ENCODE results near the gene CACFD1. TPM values are rescaled to one million over a fixed set of nuclear protein-coding genes. Genes with fewer than 3 reads are reported as not detected.

CACFD1 gene
- 1 to 10 TPM in 1 of 3 donors, under 1 TPM in 2; 0.73 to 1.1 (median 0.86) TPM for total RNA-seq

- Mint-ChIP-seq H3K9me3 (no peaks in the 10 kb centered on the region), H3K27me3 (ENCODE audit: low read depth) (peaks cover 2% of the 10 kb centered on the region), H3K4me3 (peak within 1 kb of the TSS; percentile 85), H3K4me1 (ENCODE audit: low read depth) (peaks cover 5% of the 10 kb centered on the region), H3K36me3 (ENCODE audit: insufficient read depth) (no peaks in the 10 kb centered on the region)
- peak; percentile 89 for DNase-seq
- peak; percentile 88 for ATAC-seq
Measured at GRCh38 chr9:133459476-133460404, at the start of gene CACFD1. Gene CACFD1, plus strand, starts transcription at chr9:133459978. Its CDS starts 89 bp downstream, at chr9:133460067.

GRCh38 chr9:133415170-133415569 lies 44.6 kb upstream of the CACFD1 start:
- H3K4me1 Mint-ChIP-seq (ENCODE audit: low read depth) = peaks cover 45% of the 10 kb centered on the region
- ATAC-seq = no peak
- H3K9me3 Mint-ChIP-seq = no peaks in the 10 kb centered on the region
- no peak for DNase-seq
- peaks cover 33% of the 10 kb centered on the region for H3K36me3 Mint-ChIP-seq (ENCODE audit: insufficient read depth)
- H3K27me3 Mint-ChIP-seq (ENCODE audit: low read depth) = no peaks in the 10 kb centered on the region
- H3K4me3 Mint-ChIP-seq = peak overlapping the region; percentile 94

- ATAC-seq = peak; percentile 88 to 90
- Mint-ChIP-seq H3K4me1 (ENCODE audit: low read depth) (peaks cover 55% of the 10 kb centered on the region), H3K36me3 (ENCODE audit: insufficient read depth) (peaks cover 17% of the 10 kb centered on the region)
Measured at GRCh38 chr9:133417541-133418461, 42.0 kb upstream of the CACFD1 start, which contains the start of gene REXO4. Gene REXO4, minus strand, starts transcription at chr9:133418010. Its CDS starts 166 bp downstream, at chr9:133417844.

GRCh38 chr9:133419005-133419404 lies 40.8 kb upstream of the CACFD1 start:
- Mint-ChIP-seq H3K9me3 (no peaks in the 10 kb centered on the region), H3K36me3 (ENCODE audit: insufficient read depth) (peaks cover 13% of the 10 kb centered on the region), H3K27me3 (ENCODE audit: low read depth) (no peaks in the 10 kb centered on the region), H3K4me1 (ENCODE audit: low read depth) (peaks cover 53% of the 10 kb centered on the region), H3K4me3 (peak overlapping the region; percentile 94)
- no peak for ATAC-seq
- DNase-seq = no peak

More at GRCh38 chr9:133417541-133418461, 42.0 kb upstream of the CACFD1 start, which contains the start of gene REXO4:
- Mint-ChIP-seq H3K9me3 (no peaks in the 10 kb centered on the region), H3K4me3 (peak within 1 kb of the TSS; percentile 94), H3K27me3 (ENCODE audit: low read depth) (no peaks in the 10 kb centered on the region)
- peak; percentile 77 for DNase-seq

- peaks cover 2% of the 10 kb centered on the region for H3K36me3 Mint-ChIP-seq (ENCODE audit: insufficient read depth)
- ATAC-seq = no peak
- H3K27me3 Mint-ChIP-seq (ENCODE audit: low read depth) = peaks cover 8% of the 10 kb centered on the region
- H3K4me1 Mint-ChIP-seq (ENCODE audit: low read depth) = peaks cover 41% of the 10 kb centered on the region
- H3K9me3 Mint-ChIP-seq = no peaks in the 10 kb centered on the region
- DNase-seq = no peak
- H3K4me3 Mint-ChIP-seq = no peak overlapping the region
Measured at GRCh38 chr9:133420392-133420827, 39.4 kb upstream of the CACFD1 start.

GRCh38 chr9:133421615-133422542 lies 37.9 kb upstream of the CACFD1 start, which contains the start of gene ADAMTS13:
Gene ADAMTS13, plus strand, starts transcription at chr9:133422367. Its CDS starts 77 bp downstream, at chr9:133422444.
- H3K4me1 Mint-ChIP-seq (ENCODE audit: low read depth) = peaks cover 28% of the 10 kb centered on the region
- ATAC-seq (peak; percentile 24 to 36), DNase-seq (no peak)
- H3K36me3 Mint-ChIP-seq (ENCODE audit: insufficient read depth) = no peaks in the 10 kb centered on the region
- H3K9me3 Mint-ChIP-seq = no peaks in the 10 kb centered on the region
- H3K4me3 Mint-ChIP-seq = no peak within 1 kb of the TSS
- H3K27me3 Mint-ChIP-seq (ENCODE audit: low read depth) = peaks cover 20% of the 10 kb centered on the region

- Mint-ChIP-seq H3K36me3 (ENCODE audit: insufficient read depth) (no peaks in the 10 kb centered on the region), H3K27me3 (ENCODE audit: low read depth) (peaks cover 34% of the 10 kb centered on the region), H3K9me3 (no peaks in the 10 kb centered on the region), H3K4me3 (no peak overlapping the region), H3K4me1 (ENCODE audit: low read depth) (peaks cover 26% of the 10 kb centered on the region)
- DNase-seq = no peak
- ATAC-seq = no peak
Measured at GRCh38 chr9:133423216-133423615, 36.6 kb upstream of the CACFD1 start.

GRCh38 chr9:133424187-133424586 lies 35.6 kb upstream of the CACFD1 start:
- DNase-seq (no peak), ATAC-seq (no peak)
- no peaks in the 10 kb centered on the region for H3K36me3 Mint-ChIP-seq (ENCODE audit: insufficient read depth)
- no peaks in the 10 kb centered on the region for H3K9me3 Mint-ChIP-seq
- no peak overlapping the region for H3K4me3 Mint-ChIP-seq
- H3K27me3 Mint-ChIP-seq (ENCODE audit: low read depth) = peaks cover 34% of the 10 kb centered on the region
- H3K4me1 Mint-ChIP-seq (ENCODE audit: low read depth) = peaks cover 18% of the 10 kb centered on the region

GRCh38 chr9:133425049-133425632 lies 34.6 kb upstream of the CACFD1 start:
- peaks cover 35% of the 10 kb centered on the region for H3K27me3 Mint-ChIP-seq (ENCODE audit: low read depth)
- no peak for DNase-seq
- H3K36me3 Mint-ChIP-seq (ENCODE audit: insufficient read depth) = no peaks in the 10 kb centered on the region
- no peak for ATAC-seq
- H3K4me3 Mint-ChIP-seq = no peak overlapping the region
- peaks cover 17% of the 10 kb centered on the region for H3K4me1 Mint-ChIP-seq (ENCODE audit: low read depth)
- H3K9me3 Mint-ChIP-seq = no peaks in the 10 kb centered on the region

- ATAC-seq = no peak
- H3K36me3 Mint-ChIP-seq (ENCODE audit: insufficient read depth) = no peaks in the 10 kb centered on the region
- peaks cover 38% of the 10 kb centered on the region for H3K27me3 Mint-ChIP-seq (ENCODE audit: low read depth)
Measured at GRCh38 chr9:133426011-133426410, 33.8 kb upstream of the CACFD1 start.

GRCh38 chr9:133427658-133428348 lies 32.0 kb upstream of the CACFD1 start:
- peaks cover 39% of the 10 kb centered on the region for H3K27me3 Mint-ChIP-seq (ENCODE audit: low read depth)
- ATAC-seq (no peak), DNase-seq (no peak)
- no peak overlapping the region for H3K4me3 Mint-ChIP-seq
- H3K36me3 Mint-ChIP-seq (ENCODE audit: insufficient read depth) = no peaks in the 10 kb centered on the region
- H3K9me3 Mint-ChIP-seq = no peaks in the 10 kb centered on the region
- H3K4me1 Mint-ChIP-seq (ENCODE audit: low read depth) = peaks cover 8% of the 10 kb centered on the region

More at GRCh38 chr9:133426011-133426410, 33.8 kb upstream of the CACFD1 start:
- Mint-ChIP-seq H3K4me1 (ENCODE audit: low read depth) (peaks cover 15% of the 10 kb centered on the region), H3K9me3 (no peaks in the 10 kb centered on the region), H3K4me3 (no peak overlapping the region)
- DNase-seq = no peak

GRCh38 chr9:133428617-133429101 lies 31.1 kb upstream of the CACFD1 start:
- DNase-seq (no peak), ATAC-seq (peak; percentile 42 to 56)
- H3K4me3 Mint-ChIP-seq = no peak overlapping the region
- H3K36me3 Mint-ChIP-seq (ENCODE audit: insufficient read depth) = no peaks in the 10 kb centered on the region
- H3K9me3 Mint-ChIP-seq = no peaks in the 10 kb centered on the region
- peaks cover 41% of the 10 kb centered on the region for H3K27me3 Mint-ChIP-seq (ENCODE audit: low read depth)
- peaks cover 8% of the 10 kb centered on the region for H3K4me1 Mint-ChIP-seq (ENCODE audit: low read depth)

All from activated T-cell treated with anti-CD3 and anti-CD28 coated beads, Interleukin-2, amount 50 U/mL, for 4 hours (primary cell).